ENCODE data around the gene PPWD1.

PPWD1 gene

DNA sequence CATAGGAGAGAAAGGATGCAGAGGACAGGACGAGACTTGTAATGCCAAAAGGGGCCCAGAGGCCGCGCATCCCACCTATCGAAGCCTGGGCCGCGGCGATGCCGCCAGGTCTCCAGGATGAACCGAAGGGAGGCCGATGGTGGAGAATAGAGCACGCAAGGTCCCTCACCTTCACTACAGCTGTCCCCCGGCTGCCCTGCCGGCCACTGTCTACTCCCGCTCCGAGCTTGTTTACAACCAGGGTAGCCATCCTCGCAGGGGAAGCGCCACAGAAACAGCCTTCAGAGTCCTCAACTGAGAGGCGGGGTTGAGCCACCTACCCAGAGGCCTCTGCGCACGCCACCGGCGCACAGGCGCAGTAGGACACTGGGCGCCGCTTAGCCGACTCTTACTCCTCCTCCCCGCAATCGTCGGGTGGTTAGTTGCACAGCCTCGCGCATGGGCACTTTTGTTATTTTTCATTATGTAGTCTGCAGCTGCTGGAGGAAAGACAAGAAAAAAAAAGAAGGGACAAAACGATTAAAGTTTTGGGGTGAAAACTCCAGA, 61.0 kb downstream of the PPWD1 start, which contains the start of gene TRIM23:
TSS of gene TRIM23 (minus strand) at position 309 of the 546 bp plus-strand sequence. CDS start at position 250, 59 bp downstream.
- ATAC-seq: peak; percentile 96 to 98

DNA sequence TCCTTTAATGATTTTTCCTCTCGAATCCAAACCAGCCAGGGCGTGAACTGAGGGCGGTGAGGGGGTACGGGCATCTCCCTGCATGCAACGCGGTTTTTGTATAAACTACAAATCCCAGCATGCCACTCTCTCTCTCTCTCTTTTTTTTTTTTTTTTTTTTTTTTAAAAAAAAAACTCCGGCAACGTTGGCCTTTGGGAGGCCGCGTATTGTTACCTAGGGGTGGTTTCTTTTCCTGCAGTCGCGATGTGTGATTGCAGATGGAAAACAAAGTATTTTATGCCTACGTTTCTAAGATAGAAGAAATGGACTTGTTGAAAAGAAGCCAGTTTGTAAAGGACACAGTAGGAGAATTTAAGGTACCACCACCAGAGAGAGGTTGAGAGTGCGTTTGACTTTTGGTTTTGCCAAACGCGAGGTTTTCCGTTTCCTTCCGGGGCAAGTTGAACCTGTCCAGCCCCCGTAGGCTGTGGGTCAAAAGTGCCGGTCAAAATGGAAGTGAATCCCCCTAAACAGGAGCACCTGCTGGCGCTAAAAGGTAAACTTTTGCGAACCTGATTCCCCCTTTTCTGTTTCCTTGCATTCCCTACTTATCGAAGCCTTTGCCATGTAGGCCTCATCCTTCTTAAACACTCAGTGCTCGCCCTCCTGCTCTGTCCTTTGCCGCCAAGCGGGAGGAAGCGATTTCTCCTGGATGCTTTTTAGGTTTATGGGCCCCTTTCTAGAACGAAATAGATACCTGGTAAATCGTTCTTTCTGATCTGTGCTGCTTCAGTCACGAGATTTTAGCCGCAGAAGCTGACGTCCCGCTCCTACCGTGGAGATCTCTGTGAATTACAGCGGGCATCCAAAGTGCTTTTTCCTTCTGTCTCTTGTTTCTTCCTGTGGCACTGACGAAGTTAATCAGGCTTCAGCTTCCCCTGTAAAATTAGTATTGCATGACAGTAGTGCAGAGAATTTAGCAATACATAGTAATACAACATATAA, 61.8 kb downstream of the PPWD1 start, which contains the start of the genes SHLD3 and TRAPPC13:
TSS of gene SHLD3 (plus strand) at position 457 of the 985 bp plus-strand sequence. CDS start 4,561 bp downstream, outside the sequence.
TSS of gene TRAPPC13 (plus strand) at position 457 of the 985 bp plus-strand sequence. CDS start at position 491, 34 bp downstream.
- ATAC-seq: peak; percentile 79 to 82

DNA sequence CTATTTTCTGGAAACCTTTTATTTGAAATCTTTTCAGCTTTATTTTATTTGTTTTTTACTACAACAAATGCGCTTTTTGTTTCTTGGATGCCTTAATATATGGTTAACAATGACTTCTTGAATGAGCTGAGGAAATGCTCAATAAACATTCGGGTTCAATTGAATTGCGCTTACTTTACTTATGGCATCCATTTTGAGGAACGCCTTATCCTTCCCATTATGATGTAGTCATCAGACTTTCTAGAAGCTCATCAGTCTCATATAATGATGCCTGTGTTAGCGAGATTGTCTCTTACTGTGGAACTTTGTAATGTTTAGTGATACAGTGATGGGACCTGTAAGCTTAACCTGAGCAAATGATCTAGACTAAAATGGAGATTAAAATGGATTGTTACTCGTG, 62.6 kb downstream of the PPWD1 start:
- no peak for ATAC-seq

DNA sequence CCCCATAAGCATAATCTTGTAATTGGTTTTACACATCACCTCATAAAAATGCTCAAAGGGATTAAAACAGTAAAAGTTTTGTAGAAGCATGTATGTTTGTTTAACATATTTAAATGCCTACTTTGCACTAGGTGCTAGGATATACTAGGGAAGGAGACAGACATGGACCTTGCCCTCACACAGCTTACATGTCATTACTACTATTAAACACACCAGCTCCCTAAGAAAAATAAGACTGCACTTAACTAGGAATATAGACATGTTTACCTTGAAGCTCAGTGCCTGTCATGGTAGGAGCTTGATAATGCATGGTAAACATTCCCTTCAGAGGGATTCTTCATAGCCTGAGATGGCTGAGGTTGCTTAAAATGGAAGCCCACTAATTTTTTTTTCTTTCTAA, 67.9 kb downstream of the PPWD1 start:
- no peak for ATAC-seq
